ENCODE results near the gene FGF23. TPM values are rescaled to one million over a fixed set of nuclear protein-coding genes. Genes with fewer than 3 reads are reported as not detected.

Gene FGF23
- total and polyA plus RNA-seq, 2 of the 4 experiments (the other 2 are of a cell fraction) = not detected

DNA sequence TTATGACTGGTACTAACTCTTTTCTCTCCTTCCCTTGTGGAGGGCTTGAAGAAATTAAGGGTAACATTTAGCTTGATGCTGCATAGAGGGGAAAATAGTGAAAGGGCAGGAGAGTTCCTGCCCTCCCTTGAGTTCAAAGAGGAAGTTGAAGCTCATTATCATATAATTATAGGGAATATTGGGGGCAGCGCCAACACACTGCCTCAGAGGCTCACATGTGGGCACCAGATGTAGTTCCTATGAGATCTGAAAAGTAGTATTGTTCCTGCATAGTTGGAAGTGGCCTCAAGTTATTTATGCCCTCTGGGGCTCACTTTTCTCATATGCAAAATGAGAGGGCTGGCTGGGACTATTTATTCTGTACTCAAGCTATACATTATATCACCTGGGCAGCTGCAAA, 33.0 kb upstream of the FGF23 start:
- Histone ChIP-seq H3K36me3 (ENCODE audit: control insufficient read depth, insufficient read depth, low read length) (no peaks in the 10 kb centered on the region), H2AK5ac (ENCODE audit: low read depth, low read length) (no peak overlapping the region), H3K27me3 (ENCODE audit: control insufficient read depth, insufficient read depth, low read length) (peaks cover 17% of the 10 kb centered on the region), H4K20me1 (ENCODE audit: insufficient read depth, low read length) (no peaks in the 10 kb centered on the region), H3K9me1 (ENCODE audit: insufficient read depth, low read length) (no peaks in the 10 kb centered on the region), H3K18ac (ENCODE audit: low read depth, low read length) (no peak overlapping the region), H4K5ac (ENCODE audit: low read depth, low read length) (no peak overlapping the region), H3K9ac (ENCODE audit: low read depth, low read length) (no peak overlapping the region), H2BK20ac (ENCODE audit: low read depth, low read length) (no peak overlapping the region), H2BK15ac (ENCODE audit: low read depth, low read length) (no peak overlapping the region), H2AK9ac (replicated peaks; ENCODE audit: low read depth, low read length, poor library complexity) (no peak overlapping the region), H2BK5ac (ENCODE audit: low read depth, low read length, poor library complexity, severe bottlenecking) (no peak overlapping the region), H3K23ac (ENCODE audit: low read depth, low read length) (no peak overlapping the region), H2BK120ac (ENCODE audit: low read depth, low read length) (no peak overlapping the region), H3K4me3 (ENCODE audit: insufficient read depth, low read depth, low read length) (no peak overlapping the region), H3K4me1 (ENCODE audit: control insufficient read depth, insufficient read depth, low read length) (no peaks in the 10 kb centered on the region), H3K9me3 (ENCODE audit: control insufficient read depth, insufficient read depth, low read length) (no peaks in the 10 kb centered on the region), H3K56ac (ENCODE audit: extremely low read depth, insufficient read depth, low read length) (no peak overlapping the region), H2AFZ (replicated peaks; ENCODE audit: low read length, poor library complexity) (no peak overlapping the region), H3K79me1 (ENCODE audit: low read depth in 1 of 2, low read length in 2 of 2) (no peaks in the 10 kb centered on the region), H3K4me2 (ENCODE audit: low read depth, low read length) (no peak overlapping the region), H3K14ac (replicated peaks; ENCODE audit: low read depth, low read length) (no peak overlapping the region), H4K91ac (ENCODE audit: insufficient read depth, low read depth, low read length) (no peak overlapping the region), H4K8ac (ENCODE audit: low read depth in 2 of 2, low read length in 2 of 2) (no peak overlapping the region), H3K27ac (ENCODE audit: insufficient read depth, low read length) (no peak overlapping the region), H3K4ac (ENCODE audit: low read depth, low read length) (no peak overlapping the region)
- ChIA-PET CTCF (interaction anchor here (0.9 kb wide), 1 partner anchor 193 kb away, joined by 4 read pairs; no protein-coding TSS in a partner anchor), POLR2A (ENCODE audit: unreplicated experiment) (no interaction called here)
- no TSS peak for BruUV-seq (replicated peaks)
- intact Hi-C loops (cut with micrococcal nuclease) = no loop called here
- TF ChIP-seq, protein P1, sequence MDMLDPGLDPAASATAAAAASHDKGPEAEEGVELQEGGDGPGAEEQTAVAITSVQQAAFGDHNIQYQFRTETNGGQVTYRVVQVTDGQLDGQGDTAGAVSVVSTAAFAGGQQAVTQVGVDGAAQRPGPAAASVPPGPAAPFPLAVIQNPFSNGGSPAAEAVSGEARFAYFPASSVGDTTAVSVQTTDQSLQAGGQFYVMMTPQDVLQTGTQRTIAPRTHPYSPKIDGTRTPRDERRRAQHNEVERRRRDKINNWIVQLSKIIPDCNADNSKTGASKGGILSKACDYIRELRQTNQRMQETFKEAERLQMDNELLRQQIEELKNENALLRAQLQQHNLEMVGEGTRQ (IDR thresholded peaks at IDR 0.05; ENCODE audit: low read depth, low read length) = no peak
- TF ChIP-seq RCOR1 (IDR thresholded peaks at IDR 0.05; ENCODE audit: insufficient replicate concordance, low read length) (no peak), SMC3 (IDR thresholded peaks at IDR 0.05; ENCODE audit: low read depth, low read length) (no peak), FOS (IDR thresholded peaks at IDR 0.05; ENCODE audit: low read depth, low read length) (no peak), CEBPB (IDR thresholded peaks at IDR 0.05; ENCODE audit: low read depth, low read length) (no peak), CHD1 (IDR thresholded peaks at IDR 0.05; ENCODE audit: low read depth, low read length) (no peak), POLR2A (IDR thresholded peaks at IDR 0.05; ENCODE audit: low read depth, low read length) (no peak), MXI1 (IDR thresholded peaks at IDR 0.05; ENCODE audit: borderline replicate concordance, low read depth, low read length) (no peak), BHLHE40 (IDR thresholded peaks at IDR 0.05; ENCODE audit: low read depth, low read length) (no peak), NFE2L2 (IDR thresholded peaks at IDR 0.05; ENCODE audit: low read depth, low read length) (no peak), RFX5 (IDR thresholded peaks at IDR 0.05; ENCODE audit: low read depth, low read length) (no peak), RAD21 (IDR thresholded peaks at IDR 0.05; ENCODE audit: low read length) (no peak), MAFK (IDR thresholded peaks at IDR 0.05; ENCODE audit: low read depth, low read length) (no peak), MAZ (IDR thresholded peaks at IDR 0.05; ENCODE audit: borderline replicate concordance, low read depth, low read length) (no peak)
- TF ChIP-seq, protein P2, sequence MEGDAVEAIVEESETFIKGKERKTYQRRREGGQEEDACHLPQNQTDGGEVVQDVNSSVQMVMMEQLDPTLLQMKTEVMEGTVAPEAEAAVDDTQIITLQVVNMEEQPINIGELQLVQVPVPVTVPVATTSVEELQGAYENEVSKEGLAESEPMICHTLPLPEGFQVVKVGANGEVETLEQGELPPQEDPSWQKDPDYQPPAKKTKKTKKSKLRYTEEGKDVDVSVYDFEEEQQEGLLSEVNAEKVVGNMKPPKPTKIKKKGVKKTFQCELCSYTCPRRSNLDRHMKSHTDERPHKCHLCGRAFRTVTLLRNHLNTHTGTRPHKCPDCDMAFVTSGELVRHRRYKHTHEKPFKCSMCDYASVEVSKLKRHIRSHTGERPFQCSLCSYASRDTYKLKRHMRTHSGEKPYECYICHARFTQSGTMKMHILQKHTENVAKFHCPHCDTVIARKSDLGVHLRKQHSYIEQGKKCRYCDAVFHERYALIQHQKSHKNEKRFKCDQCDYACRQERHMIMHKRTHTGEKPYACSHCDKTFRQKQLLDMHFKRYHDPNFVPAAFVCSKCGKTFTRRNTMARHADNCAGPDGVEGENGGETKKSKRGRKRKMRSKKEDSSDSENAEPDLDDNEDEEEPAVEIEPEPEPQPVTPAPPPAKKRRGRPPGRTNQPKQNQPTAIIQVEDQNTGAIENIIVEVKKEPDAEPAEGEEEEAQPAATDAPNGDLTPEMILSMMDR (conservative IDR thresholded peaks at IDR 0.05; ENCODE audit: low read depth, low read length) = no peak
- TF ChIP-seq, protein P3, sequence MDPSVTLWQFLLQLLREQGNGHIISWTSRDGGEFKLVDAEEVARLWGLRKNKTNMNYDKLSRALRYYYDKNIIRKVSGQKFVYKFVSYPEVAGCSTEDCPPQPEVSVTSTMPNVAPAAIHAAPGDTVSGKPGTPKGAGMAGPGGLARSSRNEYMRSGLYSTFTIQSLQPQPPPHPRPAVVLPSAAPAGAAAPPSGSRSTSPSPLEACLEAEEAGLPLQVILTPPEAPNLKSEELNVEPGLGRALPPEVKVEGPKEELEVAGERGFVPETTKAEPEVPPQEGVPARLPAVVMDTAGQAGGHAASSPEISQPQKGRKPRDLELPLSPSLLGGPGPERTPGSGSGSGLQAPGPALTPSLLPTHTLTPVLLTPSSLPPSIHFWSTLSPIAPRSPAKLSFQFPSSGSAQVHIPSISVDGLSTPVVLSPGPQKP (IDR thresholded peaks at IDR 0.05; ENCODE audit: borderline replicate concordance, low read depth, low read length) = no peak
- no CpG with 5 or more reads among the region's 1 CpG for WGBS, 2 experiments (ENCODE audit: extremely low coverage in 2 of 2, insufficient read length in 1 of 2)
- no peak for DNase-seq
- in situ Hi-C loops (cut with MboI; ENCODE audit: low sequenced_read_pairs) = no loop called here
- no peak for ATAC-seq (ENCODE audit: low read depth)
- dilution Hi-C loops (cut with HindIII; ENCODE audit: low sequenced_read_pairs, unreplicated experiment) = no loop called here

Measured in IMR-90 (cell line).